ENCODE results near the gene TSPAN15.

The TSPAN15 gene

DNA sequence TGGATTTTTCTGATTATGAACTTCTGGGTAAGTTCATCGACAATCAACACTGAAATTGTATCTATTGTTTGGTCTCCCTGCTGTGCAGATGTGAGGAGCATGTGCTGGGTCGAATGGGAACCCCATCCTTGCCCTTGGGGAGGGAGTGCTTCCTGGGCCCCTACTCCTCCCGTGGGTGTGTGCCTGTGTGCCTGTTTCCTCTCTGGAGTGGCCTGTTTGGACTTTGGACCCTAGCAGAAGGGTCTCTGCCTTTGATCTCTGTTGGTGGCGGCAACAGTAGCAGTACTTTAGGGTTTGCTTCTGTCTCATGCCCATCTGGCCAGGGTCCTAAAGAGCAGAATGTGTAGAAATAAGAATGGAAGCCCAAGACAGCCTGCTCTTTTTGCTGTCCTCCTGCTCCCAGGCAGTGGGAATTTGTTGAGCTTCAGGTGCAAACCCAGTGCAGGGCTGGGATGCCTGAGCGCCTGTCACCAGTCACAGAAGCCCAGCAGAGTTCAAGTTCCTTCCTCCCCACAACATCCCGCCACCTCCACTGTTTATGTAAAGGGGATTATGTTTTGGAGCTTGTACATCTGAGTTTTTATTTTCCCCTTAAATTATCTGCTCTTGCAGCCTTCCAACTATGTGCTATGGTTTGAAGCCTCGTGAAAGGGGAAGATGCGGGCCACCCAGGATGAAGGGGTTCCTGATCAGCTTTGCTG is 33.1 kb upstream of the TSPAN15 start:
- no peak for DNase-seq

DNA sequence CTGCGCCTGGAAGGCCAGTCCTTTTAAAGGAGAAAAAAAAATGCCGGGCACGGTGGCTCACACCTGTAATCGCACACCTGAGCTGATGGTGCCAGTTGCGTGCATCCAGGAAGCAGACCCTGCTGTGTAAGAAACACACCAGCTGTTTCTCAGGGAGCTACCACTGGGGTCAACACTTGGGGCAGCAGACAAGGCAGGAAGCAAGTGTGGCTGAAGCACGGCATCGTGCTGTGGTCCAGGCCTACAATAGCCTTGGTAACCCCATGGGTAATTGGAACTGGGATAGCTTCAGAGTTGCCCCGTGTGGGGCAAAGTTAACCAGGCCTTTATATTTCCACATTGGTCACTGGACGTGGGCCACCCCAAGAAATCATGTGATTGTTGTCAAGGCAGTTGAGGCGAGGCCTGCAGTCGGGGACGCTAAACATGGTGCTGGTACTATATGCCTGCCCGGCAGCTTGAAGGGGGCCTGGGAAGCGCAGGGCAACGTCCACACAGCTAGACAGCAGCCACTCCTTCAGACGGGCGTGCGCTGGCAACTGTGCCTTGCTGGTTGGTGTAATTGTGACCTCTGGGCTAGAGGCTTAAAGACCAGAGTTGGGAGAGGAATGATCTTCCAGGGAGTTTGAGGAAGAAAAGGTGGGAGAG is 32.0 kb upstream of the TSPAN15 start:
- DNase-seq, result no peak

DNA sequence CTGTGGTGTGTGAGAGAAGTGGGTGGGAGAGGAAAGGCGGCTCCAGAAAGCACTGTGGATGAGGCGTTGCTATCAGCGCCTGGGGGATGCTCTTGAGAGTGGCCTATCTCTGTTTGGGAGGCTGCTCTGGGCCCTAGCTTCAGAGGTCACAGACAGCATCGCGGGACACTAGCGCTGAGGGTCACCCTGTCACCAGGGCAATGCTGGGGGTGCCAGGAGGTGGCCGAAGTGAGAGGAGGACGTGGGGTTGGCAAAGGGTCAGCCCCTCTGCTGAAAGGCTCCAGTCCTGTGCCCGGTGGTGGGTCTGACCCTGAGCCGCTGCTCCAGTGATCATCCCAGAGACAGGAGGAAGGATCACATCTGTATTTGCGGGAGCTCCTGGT is 31.5 kb upstream of the TSPAN15 start:
- DNase-seq, result no peak

DNA sequence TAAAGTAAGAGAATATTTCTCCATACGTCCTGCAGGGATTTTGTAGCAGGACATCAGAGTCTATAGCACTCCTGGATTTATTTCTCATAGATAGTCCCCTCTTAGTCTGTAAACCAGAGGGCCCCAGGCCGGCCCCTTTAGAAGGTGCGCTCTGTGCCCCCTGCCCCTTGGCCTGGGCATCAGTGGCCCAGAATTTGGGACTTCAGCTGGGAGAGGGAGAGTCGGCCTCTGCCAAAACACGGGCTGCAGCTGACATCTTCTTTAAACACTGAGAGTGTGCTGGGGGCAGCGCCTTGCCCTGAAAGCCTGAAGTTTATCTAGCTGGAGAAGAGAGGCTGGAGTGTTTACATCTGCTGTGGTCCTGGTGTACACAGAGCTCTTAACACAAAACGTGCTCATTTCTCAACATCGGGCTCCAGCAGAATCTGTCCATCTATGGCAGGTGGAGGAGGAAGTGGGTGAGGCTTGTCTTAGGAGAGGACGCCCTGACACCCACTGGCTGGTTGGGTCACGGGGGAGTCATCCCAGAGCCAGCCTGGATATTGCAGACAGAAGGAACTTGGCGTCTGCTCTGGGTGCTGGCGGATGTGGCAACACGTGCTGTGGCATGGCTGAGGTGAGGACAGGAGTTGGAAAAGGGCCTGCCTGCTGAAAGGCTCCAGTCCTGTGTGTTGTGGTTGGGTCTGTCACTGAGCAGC is 29.5 kb upstream of the TSPAN15 start:
- DNase-seq, result no peak

DNA sequence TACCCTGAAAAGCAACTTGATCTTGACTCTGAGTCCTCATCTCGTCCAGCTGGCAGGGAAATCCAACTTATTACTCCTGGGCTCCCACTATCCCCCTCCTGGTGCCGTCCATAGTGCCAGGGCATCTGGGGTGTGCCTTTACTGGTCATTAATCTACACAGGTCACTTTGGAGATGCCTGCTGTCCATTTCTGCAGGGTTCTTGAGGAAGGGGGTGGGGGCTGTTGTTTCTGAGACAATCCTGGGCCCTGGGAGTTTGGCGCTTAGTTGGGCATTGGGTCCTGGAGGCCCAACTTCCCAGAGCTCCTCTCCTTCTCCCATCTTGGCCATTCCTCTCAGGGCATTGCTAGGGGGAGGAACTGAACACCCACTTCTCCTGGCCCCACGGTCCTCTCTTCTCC is 28.6 kb upstream of the TSPAN15 start:
- DNase-seq, result no peak

DNA sequence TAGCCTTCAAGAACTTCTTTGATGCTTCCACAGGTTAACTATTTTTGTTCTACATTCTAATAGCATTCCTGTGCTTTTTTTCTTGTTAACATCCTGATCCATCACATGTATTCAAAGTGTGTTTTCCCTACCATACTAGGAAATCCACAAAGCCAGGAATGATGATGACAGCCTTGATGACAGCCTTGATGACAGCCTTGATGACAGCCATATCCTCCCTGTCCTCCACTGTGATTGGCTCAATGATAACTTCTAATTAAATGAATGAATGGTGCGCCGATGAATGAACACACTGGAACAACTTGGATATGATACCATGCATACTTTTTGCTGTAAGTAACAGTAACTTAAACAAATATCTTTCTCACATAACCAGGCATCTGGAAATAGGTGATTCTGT is 26.2 kb upstream of the TSPAN15 start:
- DNase-seq, result no peak

DNA sequence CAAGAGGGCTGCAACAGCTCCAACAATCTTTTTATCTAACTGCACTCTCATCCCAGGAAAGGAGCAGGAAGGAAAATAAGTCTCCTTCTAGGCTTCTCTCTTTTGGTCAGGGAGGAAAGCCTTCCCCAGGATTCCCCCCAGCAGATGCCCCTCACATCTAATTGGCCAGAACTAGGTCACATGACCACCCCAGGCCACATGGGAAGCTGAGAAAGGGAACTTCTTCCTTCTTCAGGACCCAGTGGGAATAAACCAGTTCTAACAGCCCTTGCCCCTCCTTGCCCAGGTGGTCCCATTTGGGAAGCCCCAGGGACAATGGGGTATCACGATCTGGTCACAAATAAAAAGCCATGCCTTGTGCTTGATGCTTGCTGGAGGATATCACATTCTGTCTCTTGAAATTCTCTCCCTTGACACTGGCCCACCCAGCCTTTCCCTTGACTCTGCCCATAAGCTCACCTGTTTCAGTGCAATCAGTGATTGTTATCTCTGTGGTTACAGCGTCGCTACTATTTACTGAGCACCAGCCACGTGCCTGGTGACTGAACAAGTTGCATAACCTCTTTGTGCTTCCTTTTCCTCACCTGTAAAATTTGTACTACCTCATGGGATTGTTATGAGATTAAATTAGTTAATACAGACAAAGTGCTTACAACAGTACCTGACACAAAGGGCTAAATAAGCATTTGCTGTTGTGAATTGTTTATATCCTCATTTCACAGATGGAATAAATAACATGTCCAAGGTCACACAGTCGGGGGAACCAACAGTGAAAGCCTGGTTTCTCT is 25.6 kb upstream of the TSPAN15 start:
- DNase-seq, result no peak

DNA sequence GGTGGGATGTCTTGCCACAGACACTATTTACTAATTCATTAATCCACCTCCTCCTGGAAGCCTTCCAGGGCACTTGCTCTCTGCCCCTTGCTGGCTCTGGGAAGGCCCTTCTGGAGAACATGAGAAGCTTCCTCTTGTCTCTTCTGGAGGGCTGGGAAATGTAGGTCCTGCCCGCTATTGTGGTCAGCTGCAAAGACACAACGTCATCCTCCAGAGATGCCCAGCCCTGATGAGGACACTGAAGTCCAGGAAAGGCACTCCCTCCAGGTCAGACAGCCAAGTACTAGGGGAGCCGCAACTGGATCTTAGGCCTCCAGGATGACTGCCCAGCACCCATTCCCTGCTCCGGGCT is 24.9 kb upstream of the TSPAN15 start:
- no peak for DNase-seq

DNA sequence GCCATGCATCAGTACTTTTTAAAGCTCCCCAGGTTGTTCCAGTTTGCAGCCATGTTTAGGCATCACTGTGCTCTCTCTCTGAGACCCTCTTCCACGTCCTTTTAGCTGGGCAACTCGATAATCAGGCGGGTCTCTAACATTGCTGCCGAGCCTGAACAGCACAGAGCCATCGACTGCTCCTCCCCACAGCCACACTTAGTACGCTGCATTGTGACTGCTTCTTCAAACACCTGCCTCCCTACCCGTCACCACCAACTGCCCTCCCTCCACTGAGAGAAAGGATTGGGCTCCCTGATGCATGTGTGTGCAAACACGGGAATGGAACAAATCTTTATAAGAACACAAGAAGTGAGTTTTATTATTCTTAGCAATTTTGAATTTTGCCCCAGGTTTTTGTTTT is 23.1 kb upstream of the TSPAN15 start:
- DNase-seq, result no peak

DNA sequence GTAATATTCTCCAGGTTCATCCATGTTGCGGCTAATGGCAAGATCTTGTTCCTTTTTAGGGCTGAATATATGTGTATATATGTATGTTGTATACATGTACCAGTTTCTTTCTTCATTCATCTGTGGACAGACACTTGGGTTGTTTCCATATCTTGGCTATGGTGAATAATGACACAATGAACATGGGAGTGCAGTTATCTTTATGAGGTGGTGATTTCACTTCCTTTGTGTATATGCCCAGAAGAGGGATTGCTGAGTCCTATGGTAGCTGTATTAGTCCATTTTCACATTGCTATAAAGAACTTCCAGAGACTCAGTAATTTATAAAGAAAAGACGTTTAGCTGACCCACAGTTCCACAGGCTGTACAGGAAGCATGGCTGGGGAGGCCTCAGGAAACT is 17.1 kb upstream of the TSPAN15 start:
- DNase-seq, result no peak

DNA sequence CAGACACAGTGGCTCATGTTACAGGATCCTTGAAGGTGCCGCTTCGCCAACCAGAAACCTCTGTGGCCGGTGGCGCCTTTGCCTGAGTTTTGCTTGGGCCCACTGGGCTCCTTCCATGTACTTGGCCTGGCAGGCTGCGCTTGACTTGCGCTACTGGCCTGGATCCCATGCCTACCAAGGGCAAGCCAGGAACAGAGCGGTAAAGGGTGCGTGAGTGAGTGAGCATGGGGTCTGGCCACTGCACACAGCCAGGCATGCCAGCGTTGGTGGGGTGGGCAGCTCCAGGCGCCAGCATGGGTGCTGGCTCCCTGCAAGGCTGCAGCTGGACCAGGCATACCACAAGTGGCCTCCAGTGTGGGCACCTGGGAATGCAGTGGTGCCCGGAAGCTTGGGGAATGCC is 16.3 kb upstream of the TSPAN15 start:
- DNase-seq, result no peak

DNA sequence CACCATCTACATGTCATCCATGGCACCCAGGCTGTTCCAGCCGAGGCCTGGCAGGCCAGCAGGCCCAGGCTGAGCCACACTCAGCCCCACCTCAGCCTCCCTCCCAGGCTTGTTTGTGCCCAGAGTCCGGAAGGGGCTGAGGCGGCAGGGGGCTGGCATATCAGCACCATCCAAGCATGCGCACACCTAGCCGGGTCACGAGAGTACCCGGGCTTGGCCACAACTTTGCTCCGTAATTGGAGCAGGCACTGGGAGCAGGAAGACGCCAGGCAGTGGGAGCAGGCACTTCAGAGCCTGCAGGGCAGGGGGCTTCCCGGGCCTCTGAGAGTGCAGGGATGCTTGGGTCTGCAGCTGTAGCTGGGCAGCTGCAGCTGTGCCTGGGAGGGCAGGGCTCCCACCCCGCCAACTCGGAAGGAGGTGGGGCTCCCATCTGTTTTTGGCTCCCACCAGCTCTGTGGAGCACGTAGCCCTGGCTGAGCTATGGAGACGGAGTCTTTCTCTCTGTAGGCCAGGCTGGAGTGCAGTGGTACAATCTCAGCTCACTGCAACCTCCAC is 15.2 kb upstream of the TSPAN15 start:
- DNase-seq, result no peak

DNA sequence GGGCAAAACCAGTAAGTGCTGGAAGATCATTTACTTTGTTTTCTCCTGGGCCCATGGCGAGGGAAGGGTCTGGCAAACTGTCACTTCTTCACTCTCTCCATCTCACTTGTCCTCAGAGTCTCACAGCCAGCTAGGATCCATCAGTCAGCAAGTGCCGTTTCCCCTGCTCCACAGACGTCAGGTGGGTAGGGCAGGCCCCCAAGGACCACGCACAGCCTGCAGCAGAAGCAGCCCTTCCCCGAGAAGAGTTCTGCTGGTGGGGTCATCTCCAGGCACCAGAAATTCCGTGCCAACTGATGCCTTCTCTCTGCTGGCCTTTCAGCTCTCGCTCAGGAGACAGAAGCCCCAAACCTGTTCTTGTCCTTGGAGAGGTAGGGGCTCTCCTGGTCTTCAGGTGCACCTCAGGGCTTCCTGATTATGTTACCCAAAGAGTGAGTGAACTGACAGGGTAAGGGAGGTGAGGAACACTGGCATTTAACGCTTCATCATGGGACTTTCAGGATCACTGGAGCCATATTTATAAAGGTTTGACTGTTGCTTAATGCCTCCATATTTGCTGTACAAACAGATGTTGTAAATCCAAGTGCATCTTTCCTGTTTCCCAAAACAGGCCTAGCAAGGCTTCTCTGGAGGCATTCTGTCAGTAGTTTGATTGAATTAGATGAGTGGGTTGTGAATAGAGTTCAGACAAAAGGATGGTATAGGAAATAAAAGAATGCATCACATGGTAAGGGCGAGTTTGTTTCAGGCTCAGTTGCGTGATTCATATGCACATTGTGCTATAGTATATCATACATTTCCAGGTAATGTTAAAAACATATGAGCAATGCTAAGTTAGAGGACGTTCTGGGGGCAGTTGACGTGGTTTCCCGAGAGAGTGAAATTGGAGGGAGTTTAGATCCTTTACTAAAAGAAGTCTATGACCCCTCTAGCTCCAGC is 13.7 kb upstream of the TSPAN15 start:
- DNase-seq, result no peak

DNA sequence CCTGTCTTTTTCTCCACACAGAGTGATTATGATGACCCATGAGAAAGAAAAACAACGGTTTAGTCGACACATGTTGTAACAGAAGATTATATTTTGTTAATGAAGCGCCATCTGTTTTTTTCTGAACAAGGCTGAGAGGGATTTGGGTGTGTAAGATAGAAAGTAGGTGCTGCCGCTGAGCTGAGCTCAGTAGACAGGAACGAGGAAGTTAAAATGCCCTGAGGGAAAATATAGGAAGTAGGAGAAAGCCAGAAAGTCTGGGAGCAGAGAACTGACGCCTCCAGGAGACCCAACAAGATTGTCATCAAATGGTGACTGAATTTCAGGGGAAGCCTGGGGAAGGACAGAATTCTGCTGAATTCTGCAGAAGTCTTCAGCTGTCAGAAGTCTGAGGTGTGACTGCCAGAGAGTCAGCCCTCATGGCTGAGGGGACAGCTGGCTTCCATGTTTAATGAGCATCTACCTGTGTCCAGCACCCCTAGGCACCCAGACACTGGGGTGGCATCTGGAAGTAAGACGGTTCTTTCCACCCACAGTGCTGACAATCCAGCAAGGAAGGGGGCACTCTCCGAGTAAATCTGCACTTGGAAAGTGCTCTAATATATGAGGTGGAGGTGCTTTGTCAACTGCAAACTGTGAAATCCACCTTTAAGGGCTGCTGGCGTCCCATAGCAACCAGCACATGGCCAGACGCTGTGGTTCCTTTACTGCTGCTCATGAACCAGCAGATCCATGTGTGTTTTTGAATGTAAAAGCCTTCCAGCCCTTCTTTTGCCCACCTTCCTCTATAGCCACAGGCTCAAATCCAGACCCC is 12.5 kb upstream of the TSPAN15 start:
- DNase-seq, result peak; percentile 38

DNA sequence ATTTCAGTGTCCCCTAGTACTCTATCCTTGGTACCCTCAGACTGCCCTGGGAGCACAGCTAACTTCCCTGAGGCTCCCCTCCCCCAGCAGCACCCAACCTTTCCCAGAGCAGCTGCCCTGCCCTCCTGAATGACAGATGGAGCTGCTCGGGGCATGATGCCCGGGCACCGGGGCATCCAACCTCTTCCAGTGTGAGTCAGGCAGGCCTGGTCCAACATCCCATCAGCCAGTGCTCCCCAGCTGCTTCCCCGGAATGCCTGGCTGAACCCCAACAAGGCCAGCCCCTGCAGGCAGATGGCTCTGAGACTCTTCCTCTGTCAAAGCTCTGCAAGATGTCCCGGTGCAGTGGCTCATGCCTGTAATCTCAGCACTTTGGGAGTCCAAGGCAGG is 11.9 kb upstream of the TSPAN15 start:
- DNase-seq, result no peak

DNA sequence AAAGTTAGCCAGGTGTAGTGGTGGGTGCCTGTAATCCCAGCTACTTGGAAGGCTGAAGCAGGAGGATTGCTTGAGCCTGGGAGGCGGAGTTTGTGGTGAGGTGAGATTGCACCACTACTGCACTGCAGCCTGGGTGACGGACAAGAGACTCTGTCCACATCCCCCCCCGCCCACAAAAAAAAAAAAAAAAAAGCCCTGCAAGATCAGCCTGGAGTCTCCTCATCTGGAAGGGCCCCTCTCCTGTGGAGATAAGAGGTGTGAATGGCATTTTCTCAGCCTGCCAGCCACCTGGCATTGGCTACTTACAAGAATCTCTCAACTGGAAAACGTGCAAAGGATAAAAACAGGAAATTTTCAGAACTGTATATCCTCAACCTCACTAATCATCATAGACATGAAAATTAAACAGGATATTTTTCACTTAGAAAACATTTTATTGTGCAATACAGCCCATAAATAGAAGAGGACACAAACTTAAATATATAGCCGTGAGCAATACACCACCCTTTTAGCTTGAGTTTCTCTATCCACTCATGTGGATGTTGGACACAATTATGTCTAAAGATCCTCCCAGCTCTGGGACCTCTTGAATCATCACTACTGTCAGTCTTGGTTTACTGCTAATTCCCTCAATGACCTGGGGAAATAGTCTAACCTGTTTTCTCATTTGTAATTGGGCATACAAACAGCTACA is 11.3 kb upstream of the TSPAN15 start:
- DNase-seq, result no peak

DNA sequence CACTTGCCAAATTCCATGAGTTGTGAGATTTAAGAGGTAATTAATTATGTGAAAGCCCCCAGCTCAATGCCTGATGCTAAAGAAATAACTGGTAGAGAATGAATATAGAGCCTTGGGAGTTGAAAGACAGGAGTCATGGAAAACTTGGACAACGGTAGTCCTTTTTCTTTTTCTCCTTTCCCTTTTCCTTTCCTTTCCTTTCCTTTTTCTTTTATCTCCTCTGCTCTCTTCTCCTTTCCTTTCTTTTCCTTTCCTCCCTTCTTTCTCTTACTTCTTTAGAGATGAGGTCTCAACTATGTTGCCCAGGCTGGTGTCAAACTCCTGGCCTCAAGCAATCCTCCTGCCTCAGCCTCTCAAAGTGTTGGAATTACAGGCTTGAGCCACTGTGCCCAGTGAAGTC is 7.9 kb upstream of the TSPAN15 start:
- DNase-seq, result no peak

DNA sequence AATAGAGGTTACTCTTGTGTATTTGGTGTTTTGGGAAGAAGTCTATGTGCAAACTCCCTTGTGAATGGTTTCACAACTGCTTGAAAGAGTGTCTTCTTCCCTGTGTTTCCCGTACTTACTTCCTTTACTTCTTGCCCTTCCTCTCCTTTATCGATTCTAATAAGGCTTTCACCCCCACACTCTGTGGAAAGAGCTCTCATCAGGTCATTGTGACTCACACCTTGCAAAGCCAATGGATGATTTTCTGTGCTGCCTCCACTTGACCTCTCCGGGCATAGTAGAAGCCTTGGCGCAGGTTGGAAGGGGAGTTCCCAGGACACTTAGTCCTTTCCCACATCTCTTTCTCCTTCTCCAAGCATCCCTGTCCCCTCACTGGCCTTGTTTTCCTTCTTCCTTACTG is 6.2 kb upstream of the TSPAN15 start:
- no peak for DNase-seq

DNA sequence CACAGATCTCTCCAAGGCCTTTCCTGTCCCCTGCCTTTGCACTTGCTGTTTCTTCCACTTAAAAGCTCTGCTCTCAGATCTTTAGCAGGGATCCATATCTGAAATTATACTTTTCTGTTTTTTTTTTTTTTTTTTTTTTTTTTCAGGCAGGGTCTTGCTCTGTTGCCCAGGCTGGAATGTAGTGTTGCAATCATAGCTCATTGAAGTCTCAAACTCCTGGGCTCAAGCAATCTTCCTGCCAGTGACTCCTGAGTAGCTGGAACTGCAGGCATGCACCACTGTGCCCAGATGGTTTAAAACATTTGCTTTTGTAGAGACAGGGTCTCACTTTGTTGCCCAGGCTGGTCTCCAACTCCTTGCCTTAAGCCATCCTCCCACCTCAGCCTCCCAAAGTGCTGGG is 5.0 kb upstream of the TSPAN15 start:
- no peak for DNase-seq

DNA sequence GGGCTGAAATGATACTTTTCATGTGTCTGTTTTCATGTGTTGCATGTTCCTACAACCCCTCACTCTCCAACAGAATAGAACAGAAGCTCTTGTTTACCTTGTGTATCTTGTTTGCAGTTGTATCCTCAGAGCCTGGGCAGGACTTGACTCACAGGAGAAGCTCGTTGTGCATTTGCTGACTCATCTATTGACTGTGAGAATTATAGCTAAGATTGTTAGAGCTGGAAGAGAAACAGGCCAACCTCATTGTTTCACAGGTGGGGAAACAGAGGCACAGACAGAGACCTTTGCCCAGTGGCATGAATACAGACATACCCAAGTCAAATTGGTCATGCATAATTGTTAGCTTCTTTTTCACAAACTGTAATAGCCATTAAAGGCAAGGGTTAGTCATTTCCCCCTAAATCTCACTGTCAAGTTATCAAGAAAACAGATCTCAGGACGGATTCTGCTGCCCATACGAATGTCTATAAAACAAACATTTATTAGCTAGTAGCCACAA is 4.6 kb upstream of the TSPAN15 start:
- peak; percentile 89 for DNase-seq

DNA sequence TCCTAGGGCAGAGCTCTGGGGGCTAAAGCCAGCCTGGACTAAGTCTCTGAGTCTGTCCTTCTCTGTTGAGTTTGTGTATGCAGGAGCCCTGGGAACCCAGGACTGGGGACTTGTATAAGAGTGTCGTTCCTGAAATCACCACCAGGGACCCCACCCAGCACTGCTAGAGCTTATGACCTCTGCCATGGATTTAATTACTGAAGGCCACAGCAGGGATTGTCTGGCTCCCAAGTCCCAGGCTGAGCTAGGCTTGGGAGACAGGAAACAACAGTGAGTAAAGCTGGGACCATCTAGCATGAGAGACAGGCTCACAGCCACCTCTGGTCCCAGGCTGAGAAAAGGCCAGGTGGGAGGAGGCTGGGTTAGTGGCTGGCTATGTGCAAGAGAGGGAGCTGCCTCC is 1.4 kb upstream of the TSPAN15 start:
- no peak for DNase-seq

Measured in kidney glomerular epithelial cell (primary cell).